Esophagus squamous epithelium (tissue), 4 donors: ENCODE measurements around the gene MSMP.

ENCODE experiments used
- POLR2A ChIP-seq, 4 donors: fragments of 450-650 bp; IDR thresholded peaks; one replicate each; pipeline ENCODE4 v1.6.1; 2017; ENCODE audit warnings: antibody characterized with exemption in 4 of 4, mild to moderate bottlenecking in 4 of 4, moderate library complexity in 3 of 4
- TF ChIP-seq, protein P1 (sequence below), 6 experiments: fragments of 450-650 bp in 4 of 6; fragments of 200-600 bp in 2 of 6; sonication (generic) in 2 of 6; IDR thresholded peaks; one replicate each; pipeline ENCODE4 v1.5.1; 2016 to 2019; ENCODE audit warnings: antibody characterized with exemption in 6 of 6, mild to moderate bottlenecking in 4 of 6, moderate library complexity in 4 of 6

DNA sequence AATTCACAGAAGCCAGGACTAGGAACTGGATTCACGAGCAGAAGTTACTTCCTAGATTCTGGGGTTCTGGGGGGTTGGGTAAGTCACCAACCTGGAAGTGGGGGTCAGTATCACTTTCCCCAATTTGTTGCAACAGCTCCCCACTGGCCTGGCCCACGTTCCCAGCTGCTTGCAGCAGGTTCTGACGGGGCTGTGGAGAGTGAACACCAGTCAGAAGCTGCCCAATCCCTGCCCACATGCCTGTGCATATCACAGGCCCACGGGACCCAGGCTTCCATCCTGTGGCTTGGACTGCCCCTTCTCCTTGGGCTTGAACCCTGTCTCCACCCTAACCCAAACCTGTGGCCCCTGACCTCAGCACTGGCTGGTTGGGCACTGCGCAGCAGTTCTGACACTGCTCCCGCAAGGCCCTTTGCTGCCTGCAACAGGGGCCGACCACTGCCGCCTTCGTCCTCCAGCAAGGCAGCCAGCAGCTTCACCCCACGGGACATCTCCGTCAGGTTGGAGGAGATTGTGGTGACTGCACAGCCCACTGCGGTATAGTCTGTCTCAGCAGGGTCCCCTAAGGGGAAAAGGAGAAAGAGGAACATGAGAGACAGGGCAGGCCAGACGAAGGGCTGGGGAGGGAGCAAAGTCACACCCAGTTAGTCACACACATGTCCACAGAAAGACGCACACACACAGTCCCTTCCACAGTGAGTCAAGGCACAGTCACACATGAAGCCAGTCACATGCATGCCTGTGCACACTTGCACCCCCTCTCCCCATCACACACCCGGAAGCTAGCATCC is 35.2 kb downstream of the MSMP start:
- TF ChIP-seq, protein P1, sequence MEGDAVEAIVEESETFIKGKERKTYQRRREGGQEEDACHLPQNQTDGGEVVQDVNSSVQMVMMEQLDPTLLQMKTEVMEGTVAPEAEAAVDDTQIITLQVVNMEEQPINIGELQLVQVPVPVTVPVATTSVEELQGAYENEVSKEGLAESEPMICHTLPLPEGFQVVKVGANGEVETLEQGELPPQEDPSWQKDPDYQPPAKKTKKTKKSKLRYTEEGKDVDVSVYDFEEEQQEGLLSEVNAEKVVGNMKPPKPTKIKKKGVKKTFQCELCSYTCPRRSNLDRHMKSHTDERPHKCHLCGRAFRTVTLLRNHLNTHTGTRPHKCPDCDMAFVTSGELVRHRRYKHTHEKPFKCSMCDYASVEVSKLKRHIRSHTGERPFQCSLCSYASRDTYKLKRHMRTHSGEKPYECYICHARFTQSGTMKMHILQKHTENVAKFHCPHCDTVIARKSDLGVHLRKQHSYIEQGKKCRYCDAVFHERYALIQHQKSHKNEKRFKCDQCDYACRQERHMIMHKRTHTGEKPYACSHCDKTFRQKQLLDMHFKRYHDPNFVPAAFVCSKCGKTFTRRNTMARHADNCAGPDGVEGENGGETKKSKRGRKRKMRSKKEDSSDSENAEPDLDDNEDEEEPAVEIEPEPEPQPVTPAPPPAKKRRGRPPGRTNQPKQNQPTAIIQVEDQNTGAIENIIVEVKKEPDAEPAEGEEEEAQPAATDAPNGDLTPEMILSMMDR (IDR thresholded peaks at IDR 0.05), result no peak
- TF ChIP-seq POLR2A (IDR thresholded peaks at IDR 0.05), result no peak
